Endothelial cell of hepatic sinusoid (primary cell): ENCODE data around the gene SYN1.

Experiments used
- in situ Hi-C: cut with HindIII; loops from 2 replicates; pipeline ENCODE4 v1.10.0; 2017; ENCODE audit warnings: low sequenced_read_pairs

The SYN1 gene

DNA sequence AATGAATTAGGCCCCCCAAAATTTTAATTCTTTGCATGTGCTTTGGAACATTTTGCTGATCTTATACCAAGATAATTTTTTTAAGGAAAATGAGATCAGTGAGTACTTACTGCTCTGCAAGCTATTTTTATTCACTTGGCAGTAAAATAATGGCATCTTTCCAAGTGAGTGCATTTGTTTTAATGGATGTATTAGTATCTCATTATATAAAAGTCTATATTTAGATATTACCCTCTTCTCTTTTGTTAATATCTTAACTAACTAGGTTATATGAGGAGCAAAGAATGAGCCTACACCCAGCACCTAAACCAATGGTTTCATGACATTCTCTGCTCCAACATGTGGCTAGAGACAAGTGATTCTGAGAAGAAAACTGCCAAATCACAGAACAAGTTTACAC, 79.8 kb downstream of the SYN1 start:
- in situ Hi-C loops, result no loop called here

DNA sequence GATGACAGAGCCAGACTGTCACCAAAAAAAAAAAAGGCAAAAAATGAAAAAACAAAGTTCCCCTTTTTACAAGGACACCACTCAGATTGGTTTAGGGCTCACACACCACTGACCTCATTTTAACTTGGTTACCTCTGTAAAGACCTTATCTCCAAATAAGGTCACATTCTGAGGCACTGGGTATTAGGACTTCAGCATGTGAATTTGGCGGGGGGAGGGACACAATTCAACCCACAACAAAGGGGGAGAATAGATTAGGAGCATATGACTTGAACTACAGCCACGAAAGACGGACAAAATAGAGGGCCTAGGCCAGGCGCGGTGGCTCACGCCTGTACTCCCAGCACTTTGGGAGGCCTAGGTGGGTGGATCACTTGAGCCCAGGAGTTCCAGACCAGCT, 89.6 kb downstream of the SYN1 start:
- in situ Hi-C loops, result no loop called here

DNA sequence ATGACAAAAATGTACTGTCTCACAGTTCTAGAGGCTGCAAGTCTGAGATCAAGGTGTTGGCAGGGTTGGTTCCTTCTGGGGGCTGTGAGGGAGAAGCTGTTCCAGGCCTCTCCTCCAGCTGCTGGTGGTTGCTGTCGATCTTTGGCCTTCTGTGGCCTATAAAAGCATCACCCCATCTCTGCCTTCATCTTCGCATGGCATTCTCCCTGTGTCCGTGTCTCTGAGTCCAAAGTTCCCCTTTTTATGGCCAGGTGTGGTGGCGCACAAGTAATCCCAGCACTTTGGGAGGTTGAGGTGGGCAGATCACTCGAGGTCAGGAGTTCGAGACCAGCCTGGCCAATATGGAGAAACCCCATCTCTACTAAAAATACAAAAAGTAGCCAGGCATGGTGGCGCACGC, 90.1 kb downstream of the SYN1 start:
- in situ Hi-C loops, result no loop called here

DNA sequence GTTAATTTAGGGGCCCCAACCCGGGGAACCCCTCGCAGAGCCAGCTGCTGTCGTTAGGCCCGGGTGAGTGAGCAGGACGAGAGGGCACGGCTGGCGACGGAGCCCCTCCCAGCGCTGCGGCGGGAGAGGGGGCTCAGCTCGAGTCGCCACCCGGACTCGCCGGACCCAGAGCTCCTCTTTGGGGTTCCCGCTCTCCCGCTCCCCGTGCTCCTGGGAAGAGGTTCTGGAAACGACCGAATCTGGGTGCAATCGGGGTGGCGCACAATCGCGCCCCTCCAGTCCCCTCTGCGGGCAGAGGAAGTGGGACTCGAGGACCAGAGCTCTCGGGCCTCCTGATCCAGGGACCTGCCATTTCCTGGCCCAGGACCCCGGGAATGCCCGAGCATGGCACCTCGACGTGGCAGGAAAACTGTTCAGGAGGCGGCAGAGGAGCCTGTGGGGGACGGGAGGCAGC, 95.9 kb downstream of the SYN1 start:
- in situ Hi-C loops, result no loop called here

DNA sequence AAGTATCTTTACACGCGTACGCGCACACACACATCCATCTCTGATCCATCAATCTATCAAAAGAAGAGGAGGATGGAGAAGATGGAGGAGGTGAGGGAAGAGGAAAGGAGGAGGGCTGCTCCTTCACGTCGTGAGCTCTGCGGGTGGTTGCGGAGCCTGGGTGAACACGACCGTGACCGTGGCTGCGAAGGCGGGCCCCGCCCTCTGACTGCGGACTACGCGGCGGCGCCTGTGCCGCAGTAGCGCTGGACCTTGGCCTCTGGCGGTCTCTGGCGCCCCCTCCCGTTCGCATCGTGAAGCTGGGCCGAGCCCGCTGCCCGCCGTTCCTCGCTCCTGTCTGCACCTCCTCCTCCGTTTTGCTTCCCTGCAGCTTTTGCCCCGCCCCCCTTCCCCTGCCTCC, 96.4 kb downstream of the SYN1 start:
- in situ Hi-C loops, result no loop called here
